GM18511 (cell line): ENCODE data around the gene TNPO1.

ENCODE experiments used
- ATAC-seq: cut with Tn5 transposase; IDR thresholded peaks from one replicate; pipeline ENCODE4 v1.9.1; 2021; ENCODE audit warnings: mild to moderate bottlenecking, moderate library complexity; ENCODE audit not compliant: unreplicated experiment

Gene TNPO1

DNA sequence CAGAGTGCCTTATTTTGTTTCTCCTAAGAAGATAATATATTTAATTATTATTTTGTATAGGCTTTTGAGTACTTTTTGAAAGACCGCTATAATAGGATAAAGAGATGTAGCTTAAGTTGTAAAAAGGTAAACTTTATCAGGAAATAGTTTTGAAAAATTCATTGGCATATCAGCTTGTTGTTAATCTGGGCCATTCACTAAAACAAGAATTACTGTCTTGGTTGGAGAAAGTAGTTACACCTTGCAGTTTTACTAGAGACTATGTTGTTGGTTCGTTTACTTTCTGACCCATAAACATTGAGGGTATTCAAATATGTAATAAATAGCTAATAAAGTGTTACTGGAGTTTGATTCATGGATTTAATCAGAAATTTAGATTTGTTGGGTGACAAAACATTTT lies 33.7 kb downstream of the TNPO1 start:
- no peak for ATAC-seq

GRCh38 chr5:72852356-72852755 lies 35.9 kb downstream of the TNPO1 start:
- ATAC-seq, result no peak

- ATAC-seq, result no peak
Measured at GRCh38 chr5:72854419-72854818, 38.0 kb downstream of the TNPO1 start.

- no peak for ATAC-seq
Measured at GRCh38 chr5:72855821-72856220, 39.4 kb downstream of the TNPO1 start.

- no peak for ATAC-seq
Measured at GRCh38 chr5:72857396-72857795, 40.9 kb downstream of the TNPO1 start.

GRCh38 chr5:72859127-72859526 lies 42.7 kb downstream of the TNPO1 start:
- no peak for ATAC-seq

DNA sequence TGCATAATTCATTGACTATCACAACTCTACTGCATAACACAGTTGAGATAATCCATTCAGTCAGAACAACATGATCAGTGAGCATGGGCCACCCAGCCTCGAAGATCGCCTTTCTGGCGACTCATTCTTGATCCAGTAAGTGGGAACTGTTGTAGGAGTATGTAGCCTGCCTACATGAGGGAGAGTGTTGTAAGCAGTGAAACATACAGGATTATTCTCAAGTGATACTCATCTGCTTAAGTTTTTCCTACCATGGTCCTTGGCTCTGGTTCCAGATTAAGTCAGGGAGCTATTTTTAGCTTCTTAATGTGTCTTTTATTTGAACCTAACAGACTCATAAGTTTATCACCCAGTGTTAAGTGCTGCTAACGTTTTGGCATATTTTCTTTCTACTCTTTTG lies 44.0 kb downstream of the TNPO1 start:
- no peak for ATAC-seq

GRCh38 chr5:72871366-72872024 lies 55.0 kb downstream of the TNPO1 start:
- ATAC-seq, result no peak

GRCh38 chr5:72878854-72879253 lies 62.4 kb downstream of the TNPO1 start:
- no peak for ATAC-seq

DNA sequence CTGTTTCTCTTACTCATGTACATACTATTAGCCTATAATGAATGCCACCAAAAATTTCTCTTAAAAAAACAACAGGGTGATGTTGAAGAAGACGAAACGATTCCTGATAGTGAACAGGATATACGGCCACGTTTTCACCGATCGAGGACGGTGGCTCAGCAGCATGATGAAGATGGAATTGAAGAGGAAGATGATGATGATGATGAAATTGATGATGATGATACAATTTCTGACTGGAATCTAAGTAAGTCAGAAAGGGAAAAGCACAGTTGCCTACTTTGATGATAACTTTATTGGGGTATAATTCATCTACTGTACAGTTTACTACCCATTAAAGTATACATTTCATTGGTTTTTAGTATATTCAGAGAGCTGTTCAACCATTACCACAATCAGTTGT lies 66.5 kb downstream of the TNPO1 start:
- no peak for ATAC-seq

GRCh38 chr5:72883850-72884249 lies 67.4 kb downstream of the TNPO1 start:
- no peak for ATAC-seq

DNA sequence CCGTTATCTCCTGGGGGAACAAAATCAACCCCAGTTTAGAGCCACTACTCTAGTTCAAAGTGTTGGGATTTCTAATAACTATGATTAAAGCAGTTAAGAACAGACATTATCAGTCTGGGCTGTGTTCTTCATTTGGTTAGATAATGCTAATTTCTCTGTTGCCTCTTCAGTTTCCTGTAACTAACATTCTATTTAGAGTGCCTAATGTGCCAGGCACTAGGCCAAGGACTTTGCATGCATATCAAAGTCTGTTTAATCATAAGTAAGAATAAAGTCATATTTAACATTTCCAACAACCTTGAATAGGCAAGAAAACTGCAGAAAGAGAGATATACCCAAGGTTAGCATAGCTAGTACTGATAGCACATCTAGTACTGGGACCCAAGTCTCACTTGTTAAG lies 68.4 kb downstream of the TNPO1 start:
- ATAC-seq, result no peak

GRCh38 chr5:72885824-72886223 lies 69.4 kb downstream of the TNPO1 start:
- no peak for ATAC-seq

- ATAC-seq, result no peak
Measured at GRCh38 chr5:72888595-72888994, 72.1 kb downstream of the TNPO1 start.

DNA sequence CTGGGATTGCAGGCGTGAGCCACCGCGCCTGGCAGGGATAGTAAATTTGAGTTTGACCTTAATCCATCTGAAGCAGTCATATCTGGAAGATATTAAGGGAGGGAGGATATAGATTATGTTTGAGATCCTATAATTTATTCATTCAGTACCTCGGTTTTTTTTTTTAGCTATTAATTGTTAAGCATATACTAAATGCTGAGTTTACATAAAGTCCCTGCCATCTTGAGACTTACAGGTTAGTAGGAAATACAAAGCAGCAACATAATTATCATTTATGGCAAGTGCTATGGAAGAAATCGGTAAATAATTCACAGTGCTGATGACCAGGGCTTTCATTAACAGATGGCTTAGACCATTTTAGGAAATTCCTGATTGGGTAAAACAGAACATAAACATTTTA lies 72.9 kb downstream of the TNPO1 start:
- no peak for ATAC-seq

DNA sequence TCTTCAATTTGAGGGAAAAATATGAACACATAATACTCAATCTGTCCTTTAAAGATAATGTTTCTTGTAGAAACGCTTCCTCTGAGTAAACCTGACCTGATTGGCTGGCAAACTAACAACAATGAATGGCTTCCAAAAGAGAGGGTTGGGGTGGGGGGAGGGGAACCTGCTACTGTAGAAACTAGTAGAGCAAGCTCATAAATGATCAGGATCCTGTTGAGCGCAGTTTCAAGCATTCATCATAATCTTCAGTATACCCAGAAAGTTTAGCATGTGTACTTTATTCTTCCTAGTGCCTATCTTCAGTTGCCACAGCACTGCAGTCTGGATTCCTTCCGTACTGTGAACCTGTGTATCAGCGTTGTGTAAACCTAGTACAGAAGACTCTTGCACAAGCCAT lies 76.4 kb downstream of the TNPO1 start:
- no peak for ATAC-seq

DNA sequence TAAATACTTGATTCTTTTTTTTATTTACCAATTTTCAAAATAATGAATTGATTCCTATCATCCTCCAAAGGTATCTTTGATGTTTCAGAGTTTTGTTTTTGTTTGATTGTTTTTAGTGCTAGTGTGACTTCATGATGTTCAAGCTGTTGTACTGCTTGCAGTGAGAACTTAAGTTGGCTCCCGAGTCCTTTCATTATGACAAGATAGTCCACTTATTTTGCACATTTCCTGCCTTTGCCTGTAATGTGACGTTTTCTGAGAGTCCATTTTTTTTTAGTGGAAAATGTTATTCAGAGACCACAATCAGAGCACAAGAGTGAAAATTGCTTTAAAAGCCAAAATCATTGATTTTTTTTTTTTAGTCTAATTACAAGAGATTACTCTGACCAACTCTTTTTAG lies 79.3 kb downstream of the TNPO1 start:
- no peak for ATAC-seq

DNA sequence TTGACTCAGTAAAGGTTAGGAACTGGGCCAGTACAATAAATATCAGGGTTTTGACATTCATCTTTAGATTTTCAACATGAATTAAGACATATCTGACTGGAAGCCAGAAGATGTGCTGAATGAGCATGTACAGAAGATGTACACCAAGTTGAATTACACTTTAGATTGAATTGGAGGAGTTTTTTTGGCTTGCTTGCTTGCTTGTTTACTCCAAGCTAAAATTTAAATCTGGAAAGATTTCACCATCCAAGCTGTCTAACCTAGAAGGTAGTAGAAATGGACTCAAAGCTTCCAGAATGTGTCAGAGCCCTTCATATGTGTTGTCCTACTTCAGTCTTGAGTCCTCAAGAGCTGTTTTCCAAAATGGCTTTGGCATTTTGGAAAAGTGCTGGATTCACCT lies 90.3 kb downstream of the TNPO1 start:
- no peak for ATAC-seq

DNA sequence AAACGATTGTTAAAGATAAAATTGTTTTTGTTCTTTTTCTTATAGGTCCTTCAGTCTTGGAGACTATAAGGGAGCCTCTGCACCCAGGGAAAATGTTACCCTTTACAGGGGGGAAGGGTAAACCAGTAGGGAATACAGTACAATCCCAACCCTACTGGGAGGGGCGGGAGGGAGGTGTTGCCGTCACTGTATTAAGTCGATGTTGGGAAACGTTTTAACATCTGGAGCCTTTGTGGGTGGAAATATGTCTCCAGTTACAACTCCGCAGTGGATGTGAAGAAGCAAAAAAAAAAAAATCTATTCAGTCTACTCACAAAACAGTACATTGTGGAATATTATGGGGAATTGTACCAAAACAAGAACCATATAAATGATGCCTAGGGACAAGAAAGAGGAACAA lies 92.2 kb downstream of the TNPO1 start:
- no peak for ATAC-seq

DNA sequence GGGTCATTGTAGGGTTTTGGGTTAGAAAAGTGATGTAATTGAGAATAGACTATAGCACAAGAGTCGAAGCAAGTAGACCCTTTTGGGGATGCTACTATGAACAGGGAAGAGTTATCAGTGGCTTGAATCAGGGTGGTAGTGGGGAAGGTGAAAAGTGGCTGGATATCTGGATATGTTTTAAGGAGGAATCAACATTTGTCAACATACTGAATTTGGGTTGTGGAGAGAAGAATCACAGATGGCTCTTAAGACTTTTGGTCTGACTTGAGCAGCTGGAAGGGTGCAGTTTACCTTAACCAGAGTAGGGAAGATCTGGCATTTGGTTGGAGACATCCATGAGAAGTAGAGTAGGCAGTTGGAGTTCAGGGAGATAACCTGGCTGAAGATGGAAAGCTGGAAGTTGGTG lies 100.9 kb downstream of the TNPO1 start:
- no peak for ATAC-seq

- ATAC-seq, result no peak
Measured at GRCh38 chr5:72920690-72921502, 104.4 kb downstream of the TNPO1 start.

DNA sequence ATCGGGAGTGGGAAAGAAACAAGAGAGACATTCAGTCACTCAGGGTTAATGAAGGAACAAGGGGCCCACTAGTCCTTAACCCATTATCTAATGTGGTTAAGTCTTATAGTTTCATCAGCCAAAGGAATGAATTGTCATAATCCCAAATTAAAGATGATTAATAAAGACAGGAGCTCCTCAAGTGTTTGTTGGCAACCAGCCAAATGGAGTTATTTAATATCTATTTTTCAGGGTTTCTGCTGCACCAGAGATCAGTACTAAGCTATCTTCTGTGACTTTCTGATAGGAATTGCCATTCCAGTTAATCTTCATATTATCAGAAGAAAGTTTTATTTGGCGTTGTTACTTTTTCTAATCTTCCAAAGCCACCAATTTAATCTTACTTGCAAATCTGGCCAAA lies 105.4 kb downstream of the TNPO1 start:
- ATAC-seq, result no peak

GRCh38 chr5:72922422-72922821 lies 106.0 kb downstream of the TNPO1 start:
- ATAC-seq, result no peak
